Measurements from ENCODE around the gene DHX35. TPM values are rescaled to one million over a fixed set of nuclear protein-coding genes. Genes with fewer than 3 reads are reported as not detected.

DHX35 gene
- total and polyA plus RNA-seq, 5 donors: 11.6 to 27.5 (median 21.2) TPM

GRCh38 chr20:39082622-39083398 lies 120.7 kb downstream of the DHX35 start:
- H3K27me3 ChIP-seq (ENCODE audit: control insufficient read depth, insufficient read depth): no peaks in the 10 kb centered on the region
- intact Hi-C loops (cut with DNase I): no loop called here
- H3K27ac ChIP-seq (ENCODE audit: low read length): no peak overlapping the region
- ATAC-seq: peak in 1 of 2 donors; percentile 11
- no peaks in the 10 kb centered on the region for H3K4me1 ChIP-seq (ENCODE audit: control insufficient read depth, insufficient read depth, low read length)
- no peaks in the 10 kb centered on the region for H3K9me3 ChIP-seq (ENCODE audit: control insufficient read depth, low read length)
- no peak for DNase-seq
- WGBS: 53% methylated on average over 8 of the region's 8 CpGs
- no peak overlapping the region for H3K4me3 ChIP-seq (ENCODE audit: low read length)

- Histone ChIP-seq H3K4me3 (ENCODE audit: low read length) (no peak overlapping the region), H3K27ac (ENCODE audit: low read length) (no peak overlapping the region), H3K27me3 (ENCODE audit: control insufficient read depth, insufficient read depth) (no peaks in the 10 kb centered on the region), H3K4me1 (ENCODE audit: control insufficient read depth, insufficient read depth, low read length) (no peaks in the 10 kb centered on the region), H3K9me3 (ENCODE audit: control insufficient read depth, low read length) (no peaks in the 10 kb centered on the region)
- intact Hi-C loops (cut with DNase I): no loop called here
- DNase-seq (no peak), ATAC-seq (no peak)
- WGBS: 40% methylated on average over 6 of the region's 6 CpGs
Observed at GRCh38 chr20:39083761-39084160, 121.6 kb downstream of the DHX35 start.

GRCh38 chr20:39089029-39089428 lies 126.9 kb downstream of the DHX35 start:
- ATAC-seq (no peak), DNase-seq (no peak)
- H3K27ac ChIP-seq (ENCODE audit: low read length): no peak overlapping the region
- 76% methylated on average over 1 of the region's 1 CpG for WGBS
- no peaks in the 10 kb centered on the region for H3K9me3 ChIP-seq (ENCODE audit: control insufficient read depth, low read length)
- intact Hi-C loops (cut with DNase I): no loop called here
- no peaks in the 10 kb centered on the region for H3K27me3 ChIP-seq (ENCODE audit: control insufficient read depth, insufficient read depth)
- no peaks in the 10 kb centered on the region for H3K4me1 ChIP-seq (ENCODE audit: control insufficient read depth, insufficient read depth, low read length)
- H3K4me3 ChIP-seq (ENCODE audit: low read length): no peak overlapping the region

Other genes with a start within 250 kb of the DHX35 start
- not detected for gene SLC32A1, start 237.9 kb upstream of the DHX35 start, total RNA-seq
- not detected for gene SLC32A1, start 237.9 kb upstream of the DHX35 start, polyA plus RNA-seq
- gene ACTR5, start 213.9 kb upstream of the DHX35 start, total RNA-seq: 1 to 10 TPM; 3.1 to 3.6 (median 3.4) TPM
- 3.3 TPM for gene ACTR5, start 213.9 kb upstream of the DHX35 start, polyA plus RNA-seq
- 1 to 10 TPM; 5.1 to 9.1 (median 7.0) TPM for gene PPP1R16B, start 156.6 kb upstream of the DHX35 start, total RNA-seq
- gene PPP1R16B, start 156.6 kb upstream of the DHX35 start, polyA plus RNA-seq: 4.9 TPM
- gene FAM83D, start 35.9 kb upstream of the DHX35 start, total RNA-seq: under 1 TPM; 0.62 to 0.95 (median 0.78) TPM
- gene FAM83D, start 35.9 kb upstream of the DHX35 start, polyA plus RNA-seq: 0.63 TPM

Measured in right cardiac atrium (tissue), 5 donors.